K562 (cell line): ENCODE data around the gene RACGAP1. TPM values are rescaled to one million over a fixed set of nuclear protein-coding genes. Genes with fewer than 3 reads are reported as not detected.

Experiments
- ATAC-seq: fragments of 200-7000 bp; cut with Tn5 transposase; 3 replicates; pipeline ENCODE4 v1.9.1; 2020; ENCODE audit warnings: moderate library complexity
- BruUV-seq: library from RNA; stranded (reverse); fragments of 400-500 nt; replicated peaks from 2 replicates; lab custom pipeline; 2021; lab: Mats Ljungman, UMichigan
- CTCF ChIA-PET: fragments of 300-600 bp; formaldehyde crosslinking; extraction: SDS; loops from one replicate; lab custom pipeline; 2021; ENCODE audit warnings: low intra/inter-chr PET ratio; lab: Yijun Ruan, JAX
- POLR2A ChIA-PET: fragments of 300-600, 350-650 bp; sonication (Branson Sonifier 250); formaldehyde crosslinking; extraction: SDS; loops from one replicate; lab custom pipeline; 2021; ENCODE audit warnings: antibody characterized with exemption, inconsistent platforms; lab: Yijun Ruan, JAX
- DNase-seq, 4 experiments: peaks; one replicate each; pipeline versions ENCODE4 v3.0.0 to v3.0.0-alpha.2; 2011 to 2018; ENCODE audit warnings: low spot score in 3 of 4, mixed read lengths in 3 of 4; ENCODE audit errors: extremely low read depth in 1 of 4
- FAIRE-seq: peaks from 2 replicates; lab custom pipeline; 2011; peaks lifted over from hg19 to GRCh38; lab: Jason Lieb, UNC
- H2AFZ ChIP-seq: 2 replicates; pipeline ENCODE4 v1.6.0; 2011; ENCODE audit warnings: low read depth, low read length, control low read depth, inconsistent platforms
- H3K27ac ChIP-seq: fragments of 200-600 bp; 3 replicates; pipeline ENCODE4 v1.8.0; 2011; ENCODE audit warnings: low read depth, mild to moderate bottlenecking, control low read depth, inconsistent platforms, low read length, moderate library complexity, mixed read lengths; ENCODE audit errors: extremely low read depth
- H3K27me3 ChIP-seq, 2 experiments: fragments of 300-600 bp in 1 of 2; 2 replicates in 1 of 2; 3 replicates in 1 of 2; pipeline versions ENCODE4 v1.6.0 to v1.8.0; 2011; ENCODE audit warnings: inconsistent platforms in 2 of 2, low read length in 2 of 2, mild to moderate bottlenecking in 1 of 2, mixed read lengths in 1 of 2, moderate library complexity in 1 of 2; ENCODE audit not compliant: control insufficient read depth in 2 of 2, insufficient read depth in 2 of 2
- H3K36me3 ChIP-seq: fragments of 300-600 bp; 3 replicates; pipeline ENCODE4 v1.8.0; 2011; ENCODE audit warnings: mild to moderate bottlenecking, low read length, inconsistent platforms; ENCODE audit not compliant: control insufficient read depth, insufficient read depth
- H3K4me1 ChIP-seq, 2 experiments: fragments of 200-600 bp in 1 of 2; replicated peaks in 1 of 2; 2 replicates in 1 of 2; 3 replicates in 1 of 2; pipeline versions ENCODE4 v1.5.1 to v1.8.0; 2011; ENCODE audit warnings: inconsistent platforms in 2 of 2, low read length in 2 of 2, mild to moderate bottlenecking in 1 of 2, mixed read lengths in 1 of 2, moderate library complexity in 1 of 2; ENCODE audit not compliant: control insufficient read depth in 2 of 2, insufficient read depth in 2 of 2
- H3K4me2 ChIP-seq: 2 replicates; pipeline ENCODE4 v1.6.1; 2011; ENCODE audit warnings: low read length, control low read depth, inconsistent platforms, mixed read lengths; ENCODE audit not compliant: insufficient read depth
- H3K4me3 ChIP-seq: fragments of 200-600 bp; sonication (generic), shearing (Covaris generic); 2 replicates; pipeline ENCODE4 v1.5.1; 2016; ENCODE audit warnings: control low read depth, inconsistent platforms
- H3K79me2 ChIP-seq: fragments of 200-600 bp; 3 replicates; pipeline ENCODE4 v1.8.0; 2011; ENCODE audit warnings: low read length, inconsistent platforms; ENCODE audit not compliant: control insufficient read depth, insufficient read depth
- H3K9ac ChIP-seq, 2 experiments: 2 replicates each; pipeline versions ENCODE4 v1.6.0 to v1.6.1; 2011; ENCODE audit warnings: low read depth in 2 of 2, low read length in 2 of 2, control low read depth in 1 of 2, inconsistent platforms in 1 of 2, mild to moderate bottlenecking in 1 of 2, mixed read lengths in 1 of 2; ENCODE audit not compliant: insufficient read depth in 1 of 2
- H3K9me1 ChIP-seq: one replicate; pipeline ENCODE4 v1.6.0; 2011; ENCODE audit warnings: inconsistent platforms, mild to moderate bottlenecking, low read length, moderate library complexity; ENCODE audit not compliant: control insufficient read depth, insufficient read depth
- H3K9me3 ChIP-seq: replicated peaks from 2 replicates; pipeline ENCODE4 v1.5.1; 2011; ENCODE audit warnings: low read depth, low read length, inconsistent platforms; ENCODE audit not compliant: control insufficient read depth, insufficient read depth
- H4K20me1 ChIP-seq: replicated peaks from 2 replicates; pipeline ENCODE4 v1.6.1; 2011; ENCODE audit warnings: low read length, inconsistent platforms, mixed read lengths; ENCODE audit not compliant: control insufficient read depth, insufficient read depth
- BCLAF1 ChIP-seq, 2 experiments: fragments of 450-650 bp in 1 of 2; IDR thresholded peaks; 2 replicates each; pipeline ENCODE4 v1.6.1; 2011 to 2017; ENCODE audit warnings: low read depth in 2 of 2, antibody characterized with exemption in 1 of 2, borderline replicate concordance in 1 of 2, low read length in 1 of 2, mild to moderate bottlenecking in 1 of 2, mixed read lengths in 1 of 2; ENCODE audit not compliant: control insufficient read depth in 1 of 2
- MEF2D ChIP-seq: conservative IDR thresholded peaks from 2 replicates; pipeline ENCODE4 v1.6.1; 2016; ENCODE audit warnings: low read depth, missing genetic modification characterization, missing compliant biosample characterization
- MGA ChIP-seq: fragments of 450-650 bp; IDR thresholded peaks from 2 replicates; pipeline ENCODE4 v1.6.1; 2016; ENCODE audit warnings: mild to moderate bottlenecking, moderate library complexity
- PKNOX1 ChIP-seq: fragments of 450-650 bp; IDR thresholded peaks from 2 replicates; pipeline ENCODE4 v1.6.1; 2016
- WGBS: fragments of 100-300 bp; shearing (Covaris generic); methylation state at CpG from one replicate; pipeline ENCODE4 v1.1.6; 2016; ENCODE audit warnings: low coverage, mixed read lengths; ENCODE audit not compliant: insufficient coverage; ENCODE audit errors: missing lambda C conversion rate; 5-methylcytosine and 5-hydroxymethylcytosine counted together
- in situ Hi-C: fragments of 300-500 bp; cut with MboI; formaldehyde crosslinking; loops from 4 replicates; pipeline ENCODE4 v1.15.0; 2018; ENCODE audit warnings: inconsistent platforms, mixed read lengths
- intact Hi-C: fragments of 100-400 bp; cut with micrococcal nuclease; formaldehyde crosslinking; loops from 2 replicates; pipeline ENCODE4 v1.14.2; 2022
- polyA plus RNA-seq, 8 experiments: library from polyadenylated mRNA; depleted of rRNA in 4 of 8; stranded (reverse) in 5 of 8; unstranded in 3 of 8; fragments of >200 nt; fragmentation: Nextera tagmentation in 2 of 8; fragmentation: Illumina TruSeq in 1 of 8; extraction: Ambion mirVana in 2 of 8; extraction: Trizol in 1 of 8; gene quantifications; 2 replicates each; pipeline versions ENCODE4 v1.2.1 to v1.2.3, GENCODE V29; 2011 to 2014; ENCODE audit warnings: inconsistent platforms in 1 of 8, missing spikeins in 1 of 8
- total RNA-seq, 7 experiments: library from RNA; depleted of rRNA in 6 of 7; stranded (reverse); fragments of >200 nt in 6 of 7; fragmentation: Illumina TruSeq in 2 of 7; extraction: Trizol in 2 of 7; gene quantifications; 2 replicates each; pipeline versions ENCODE4 v1.2.1 to v1.2.3, GENCODE V29; 2011 to 2021; ENCODE audit warnings: low replicate concordance in 1 of 7

Gene RACGAP1
- total and polyA plus RNA-seq, 9 of the 15 experiments (the other 6 are each of a cell fraction or from before 2014, with no cell fraction given): 56.4 to 92.9 (median 71.8) TPM

- H3K9me3 ChIP-seq: no peaks in the 10 kb centered on the region
- no TSS peak for BruUV-seq
- no peak overlapping the region for H3K4me2 ChIP-seq
- no peak overlapping the region for H3K4me3 ChIP-seq
- no peaks in the 10 kb centered on the region for H3K27me3 ChIP-seq
- in situ Hi-C loops (no loop called here), intact Hi-C loops (loop anchor here (5.0 kb wide), 1 partner anchor 48 kb away; the partner anchor contains the start of gene RACGAP1)
- no peak overlapping the region for H3K9ac ChIP-seq
- H3K9me1 ChIP-seq: no peaks in the 10 kb centered on the region
- no peak overlapping the region for H3K27ac ChIP-seq
- FAIRE-seq: no peak
- TF ChIP-seq MEF2D (tag) (peak; percentile 64; the same call in 1 of the 2 replicates), BCLAF1 (IDR thresholded peaks at IDR 0.05; ENCODE audit: borderline replicate concordance in 1 of 2, control insufficient read depth in 1 of 2, low read depth in 2 of 2, low read length in 1 of 2) (no peak), MGA (no peak), PKNOX1 (peak; percentile 17; the same call in 1 of the 2 replicates)
- TF ChIP-seq, all 486 proteins: peak for 2
- WGBS: 33% methylated on average over 3 of the region's 3 CpGs
- H4K20me1 ChIP-seq: peaks cover 3% of the 10 kb centered on the region
- H3K79me2 ChIP-seq: no peaks in the 10 kb centered on the region
- ATAC-seq: no peak
- ChIA-PET POLR2A (interaction anchor here (1.0 kb wide), 1 partner anchor 46 kb away, joined by 6 read pairs; the partner anchor contains the start of gene RACGAP1), CTCF (no interaction called here)
- no peak overlapping the region for H2AFZ ChIP-seq
- DNase-seq: no peak
- H3K4me1 ChIP-seq: peaks cover 25 to 32% of the 10 kb centered on the region in 2 experiments
- H3K36me3 ChIP-seq: peaks cover under 1% of the 10 kb centered on the region; the same call in 1 of the 3 replicates
Measured at GRCh38 chr12:49979791-49980190, 45.5 kb downstream of the RACGAP1 start.
